IMR-90 (cell line): ENCODE data around the gene TP73.

Experiments used
- BHLHE40 ChIP-seq: fragments of 150-350 bp; IDR thresholded peaks from 2 replicates; pipeline ENCODE4 v1.6.1; 2016; ENCODE audit warnings: mild to moderate bottlenecking, low read depth, low read length
- CTCF ChIP-seq: conservative IDR thresholded peaks from 2 replicates; pipeline ENCODE4 v1.5.1; 2012; ENCODE audit warnings: mild to moderate bottlenecking, low read depth, low read length, improper control_type of control experiment
- POLR2A ChIP-seq: IDR thresholded peaks from 2 replicates; pipeline ENCODE4 v1.6.1; 2012; ENCODE audit warnings: mild to moderate bottlenecking, low read depth, low read length
- RCOR1 ChIP-seq: IDR thresholded peaks from 2 replicates; pipeline ENCODE4 v1.6.1; 2012; ENCODE audit warnings: mild to moderate bottlenecking, low read length, improper control_type of control experiment; ENCODE audit not compliant: insufficient replicate concordance

GRCh38 chr1:3683992-3684391 lies 31.7 kb downstream of the TP73 start:
- TF ChIP-seq CTCF (no peak), RCOR1 (no peak), POLR2A (no peak), BHLHE40 (no peak)
